Stimulated activated CD4-positive, alpha-beta T cell treated with anti-CD3 and anti-CD28 coated beads, Interleukin-15, amount 100 ng/mL, for 48 hours (primary cell): Measurements from ENCODE around the gene SND1.
A peak's percentile ranks its signal among the peaks of the same experiment; 100 is the strongest.

Source experiments
- DNase-seq, 2 donors: peaks; one replicate each; pipeline ENCODE4 v3.0.0-alpha.2; 2020; ENCODE audit warnings: low read depth in 2 of 2

SND1 gene

DNA sequence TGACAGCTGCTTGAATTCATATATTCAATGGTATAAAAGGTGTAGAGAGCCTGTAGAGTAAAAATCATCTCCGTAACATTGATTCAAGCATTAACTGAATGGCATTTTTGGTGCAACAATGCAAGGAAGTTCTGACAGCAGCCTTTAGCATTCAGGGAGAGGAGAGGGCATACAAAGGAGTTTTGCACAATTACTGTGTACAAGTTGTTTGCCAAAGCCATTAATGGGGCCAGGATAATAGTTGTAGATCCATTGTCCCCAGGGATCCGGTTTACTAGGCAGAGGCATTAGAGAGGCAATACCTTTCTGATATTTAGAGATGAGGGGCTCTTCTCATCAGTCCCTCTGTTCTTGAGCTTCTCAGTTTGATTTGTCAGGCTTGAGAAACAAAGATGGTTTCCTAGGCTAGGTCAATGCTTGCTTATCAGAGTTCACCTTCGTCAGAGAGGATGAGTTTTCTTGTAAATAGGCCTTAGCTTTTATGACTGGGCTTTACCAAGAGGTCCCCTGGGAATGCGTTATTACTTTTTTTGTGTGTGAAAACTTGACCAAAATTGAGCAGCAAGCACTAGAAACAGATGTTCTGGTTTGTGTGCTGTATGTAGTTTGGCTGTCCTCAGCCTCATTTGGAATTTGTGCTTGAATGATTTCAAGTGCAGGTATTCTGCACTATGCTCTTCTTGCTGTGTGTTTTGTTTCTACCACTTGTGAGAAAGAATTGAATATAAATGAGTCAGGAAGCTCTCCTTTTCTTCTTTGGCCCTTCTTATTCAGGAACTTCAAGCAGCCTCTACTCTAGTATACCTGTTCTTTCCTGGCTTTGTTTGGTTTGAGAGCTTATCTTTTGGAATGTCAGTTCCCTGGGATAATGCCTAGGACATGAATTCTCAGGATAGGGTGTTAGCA is 32.0 kb downstream of the SND1 start:
- no peak for DNase-seq

DNA sequence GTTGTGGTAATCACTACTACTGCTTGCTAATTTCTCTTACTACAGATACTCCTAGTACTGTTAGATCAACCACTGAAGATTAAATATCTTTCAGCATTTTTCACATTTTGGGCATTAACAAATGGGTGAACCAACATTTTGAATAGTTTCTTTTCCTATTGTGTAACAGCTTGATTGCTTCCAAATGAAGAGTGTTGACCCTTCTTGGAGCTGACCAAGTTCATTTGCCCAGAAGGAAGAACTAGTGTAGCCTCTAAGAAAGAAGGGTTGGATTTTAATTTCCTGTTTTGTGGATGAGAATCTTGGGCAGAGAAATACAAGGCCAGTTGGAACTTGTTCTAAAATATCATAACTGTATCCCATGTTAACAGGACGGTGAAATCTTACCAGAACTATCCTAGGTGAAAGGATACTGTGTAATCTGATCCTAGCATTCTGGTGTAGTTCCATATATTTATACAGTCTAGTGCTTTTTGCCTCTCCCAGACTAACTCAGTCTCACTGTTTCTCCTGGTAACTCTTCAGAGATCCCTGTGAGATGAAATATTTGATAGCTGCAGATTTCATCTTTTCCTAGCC is 37.3 kb downstream of the SND1 start:
- no peak for DNase-seq

GRCh38 chr7:127690337-127690736 is 38.3 kb downstream of the SND1 start:
- no peak for DNase-seq

DNA sequence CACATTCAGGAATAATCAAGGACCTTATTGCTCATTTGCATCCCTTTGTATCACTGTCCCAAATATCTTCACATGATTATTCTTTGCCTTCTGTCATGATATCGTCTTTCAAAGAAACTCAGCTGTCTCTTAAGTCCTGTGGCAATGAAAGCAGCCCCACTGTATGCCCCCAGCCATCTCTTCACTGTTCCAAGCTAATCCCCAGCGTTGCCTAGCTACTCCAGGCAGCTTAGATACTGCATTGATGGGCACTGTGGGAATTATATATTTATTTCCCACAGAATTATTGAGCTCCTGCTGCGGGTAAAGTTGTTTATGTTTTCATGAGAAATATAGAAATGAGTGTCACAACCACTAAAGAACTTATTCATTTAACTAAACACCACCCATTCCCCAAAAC is 38.8 kb downstream of the SND1 start:
- DNase-seq = no peak

GRCh38 chr7:127692200-127692599 is 40.2 kb downstream of the SND1 start:
- DNase-seq = no peak

DNA sequence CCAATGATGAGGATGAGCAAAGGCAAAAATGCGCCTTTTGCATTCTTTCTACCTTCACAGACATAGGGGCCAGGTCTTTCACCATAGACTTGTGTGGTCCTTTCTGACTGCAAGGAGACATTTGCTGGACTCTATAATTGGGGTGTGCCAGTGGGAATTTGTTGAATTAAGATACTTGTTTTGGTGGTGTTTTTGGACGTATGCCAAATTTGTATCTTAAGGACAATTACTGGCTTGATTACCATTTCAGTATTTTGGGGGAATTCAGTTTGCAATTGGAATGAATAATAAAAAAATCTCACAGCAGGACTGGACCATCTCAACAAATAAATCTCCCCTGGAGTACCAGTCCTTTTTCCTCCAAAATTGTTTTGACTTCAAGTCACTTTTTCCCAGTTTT is 47.9 kb downstream of the SND1 start:
- no peak for DNase-seq

DNA sequence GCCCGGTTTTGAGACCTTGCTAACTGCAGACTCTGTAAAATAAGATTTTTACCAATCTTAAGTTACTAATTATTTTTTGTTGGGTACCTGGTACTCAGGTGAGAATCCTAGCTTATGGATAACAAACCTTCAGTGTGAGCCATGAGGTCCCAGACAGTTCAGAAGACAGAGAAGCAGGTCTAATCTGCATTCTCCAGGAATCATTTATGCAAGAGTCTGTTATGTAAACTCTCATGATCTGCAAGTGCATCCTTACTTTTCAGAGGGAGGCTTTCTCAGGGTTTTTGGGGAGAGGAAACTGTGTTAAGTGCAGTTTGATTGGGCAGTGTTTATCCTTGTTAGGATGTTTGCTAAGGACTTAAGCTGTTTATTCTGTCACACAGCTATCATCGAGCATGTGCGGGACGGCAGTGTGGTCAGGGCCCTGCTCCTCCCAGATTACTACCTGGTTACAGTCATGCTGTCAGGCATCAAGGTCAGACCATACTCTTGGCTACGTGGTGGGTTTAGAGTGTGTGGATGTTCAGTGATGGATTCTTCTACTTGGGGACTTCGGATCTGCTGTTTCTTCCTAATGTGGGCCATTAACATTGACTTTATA is 50.2 kb downstream of the SND1 start:
- no peak for DNase-seq

DNA sequence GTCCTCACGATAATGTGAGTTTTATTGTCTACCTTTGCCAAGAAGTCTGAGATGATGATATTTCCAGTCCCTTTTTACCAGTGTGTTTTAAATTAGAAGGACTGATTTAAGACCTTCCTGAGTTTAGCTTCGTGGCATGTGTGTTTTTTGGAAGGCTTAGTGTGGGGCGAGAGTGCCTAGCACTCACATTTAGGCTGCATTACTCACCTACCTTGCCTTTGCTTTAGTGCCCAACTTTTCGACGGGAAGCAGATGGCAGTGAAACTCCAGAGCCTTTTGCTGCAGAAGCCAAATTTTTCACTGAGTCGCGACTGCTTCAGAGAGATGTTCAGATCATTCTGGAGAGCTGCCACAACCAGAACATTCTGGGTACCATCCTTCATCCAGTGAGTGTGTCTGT is 50.9 kb downstream of the SND1 start:
- no peak for DNase-seq

DNA sequence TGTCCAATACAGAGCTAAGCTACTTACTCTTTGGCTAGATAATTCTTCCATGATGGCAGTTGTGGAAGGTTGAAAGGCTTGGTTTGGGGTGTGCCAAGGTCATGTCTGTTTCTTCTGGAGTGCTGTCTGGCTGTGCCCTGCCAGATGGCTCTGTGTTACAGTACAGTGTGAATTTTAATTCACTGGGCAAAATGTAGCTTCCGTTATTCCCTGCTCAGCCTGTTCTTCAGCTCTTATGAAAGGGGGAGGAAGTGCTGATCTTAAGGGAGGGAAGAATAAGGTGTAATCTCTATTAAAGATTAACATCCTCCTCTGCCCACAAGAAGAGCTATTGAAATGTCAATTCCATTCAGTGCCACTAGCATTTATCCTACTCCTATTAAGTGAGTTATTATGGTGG is 52.2 kb downstream of the SND1 start:
- DNase-seq = no peak

DNA sequence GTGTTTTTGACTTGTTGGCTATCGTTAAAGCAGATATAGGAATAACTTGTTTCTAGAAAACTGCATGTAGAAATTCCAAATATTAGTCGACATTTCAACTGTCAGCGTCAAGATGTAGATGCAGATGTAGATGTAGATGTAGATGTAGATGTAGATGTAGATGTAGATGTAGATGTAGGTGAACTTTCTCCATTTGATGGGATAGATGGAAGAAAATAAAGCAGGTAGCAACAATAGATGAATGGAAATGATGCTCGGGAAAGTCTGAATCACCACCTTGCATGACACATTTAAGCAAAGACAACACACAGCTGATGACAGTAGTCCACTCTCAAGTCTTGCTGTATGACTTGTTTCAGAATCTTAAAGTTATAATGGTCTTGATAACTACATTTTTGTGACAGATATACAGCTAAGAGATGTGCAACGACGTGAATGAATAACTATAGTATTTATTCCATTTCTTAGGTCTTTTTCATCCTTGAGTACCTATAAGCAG is 53.5 kb downstream of the SND1 start:
- DNase-seq = no peak

GRCh38 chr7:127706766-127707165 is 54.8 kb downstream of the SND1 start:
- no peak for DNase-seq

DNA sequence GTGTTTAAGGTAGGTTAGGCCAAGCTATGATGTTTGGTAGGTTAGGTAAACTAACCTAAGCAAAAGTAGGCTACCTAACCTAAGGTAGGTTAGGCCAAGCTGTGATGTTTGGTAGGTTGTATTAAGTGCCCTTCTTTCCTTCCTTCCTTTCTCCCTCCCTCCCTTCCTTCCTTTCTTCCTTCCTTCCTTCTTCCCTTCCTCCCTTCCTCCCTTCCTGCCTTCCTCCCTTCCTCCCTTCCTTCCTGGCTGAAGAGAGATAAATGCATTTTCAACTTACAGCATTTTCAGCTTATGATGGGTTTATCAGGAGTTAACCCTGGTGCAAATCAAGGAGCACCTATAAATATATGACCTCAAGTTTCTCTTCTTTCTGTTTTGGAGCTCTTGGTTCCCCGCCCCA is 56.2 kb downstream of the SND1 start:
- no peak for DNase-seq

- peak; percentile 43 to 65 for DNase-seq
Measured at GRCh38 chr7:127708788-127709187, 56.8 kb downstream of the SND1 start.

GRCh38 chr7:127710635-127711034 is 58.6 kb downstream of the SND1 start:
- no peak for DNase-seq

DNA sequence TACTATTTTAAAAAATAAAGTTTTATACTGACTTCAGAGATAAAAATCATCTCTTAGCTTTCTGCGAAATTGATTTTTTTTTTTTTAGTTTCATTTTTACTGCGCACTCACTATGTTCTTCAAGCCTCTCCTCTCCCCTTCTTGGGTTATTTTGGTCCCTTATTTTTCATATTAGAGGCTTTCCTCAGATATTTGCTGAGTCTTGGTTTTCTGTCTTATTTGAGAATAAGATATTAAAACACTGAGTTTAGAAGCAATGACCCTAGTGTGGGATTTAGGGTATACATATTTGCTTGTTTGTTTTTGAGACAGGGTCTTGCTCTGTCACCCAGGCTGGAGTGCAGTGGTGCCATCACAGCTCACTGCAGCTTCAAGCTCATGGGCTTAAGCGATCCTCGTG is 59.9 kb downstream of the SND1 start:
- DNase-seq = no peak

DNA sequence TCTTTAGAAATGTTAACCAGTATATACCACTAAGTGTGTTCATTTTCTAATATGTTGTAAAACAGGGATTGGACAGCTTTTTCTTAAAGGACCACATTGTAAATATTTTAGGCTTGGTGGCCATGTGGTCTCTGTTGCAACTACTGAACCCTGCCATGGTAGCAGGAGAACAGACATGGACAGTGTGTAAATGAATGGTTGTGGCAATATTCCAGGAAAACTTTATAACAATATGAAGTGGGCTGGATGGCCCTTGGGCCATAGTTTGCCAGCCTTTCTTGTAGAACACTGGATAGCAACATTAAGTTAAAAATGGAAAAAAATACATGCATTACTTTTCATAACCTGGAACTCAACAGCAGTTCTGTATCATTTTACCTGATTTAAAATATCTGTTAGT is 61.0 kb downstream of the SND1 start:
- DNase-seq = no peak

DNA sequence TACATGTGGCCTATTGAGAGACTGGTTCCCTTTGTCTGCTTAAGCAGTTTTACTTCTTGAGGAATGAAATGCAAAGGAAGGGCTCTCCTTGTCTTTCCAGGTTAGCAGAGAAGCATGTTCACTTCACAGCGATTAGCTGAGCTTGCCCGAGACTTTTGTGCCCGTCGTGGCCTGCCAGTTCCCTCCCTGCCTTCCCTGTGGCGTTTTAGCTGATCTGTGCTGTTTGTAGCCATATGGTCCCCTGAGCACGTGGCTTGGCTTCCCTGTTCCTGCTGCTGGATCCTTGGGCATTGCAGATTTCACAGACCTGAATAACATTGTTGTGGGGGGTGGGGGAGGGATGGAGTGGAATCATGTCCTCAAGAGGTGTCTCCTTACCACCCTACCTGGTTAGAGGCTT is 61.8 kb downstream of the SND1 start:
- no peak for DNase-seq

- no peak for DNase-seq
Measured at GRCh38 chr7:127715272-127715671, 63.3 kb downstream of the SND1 start.

GRCh38 chr7:127715901-127716300 is 63.9 kb downstream of the SND1 start:
- DNase-seq = no peak

- peak in 1 of 2 donors; percentile 5 for DNase-seq
Measured at GRCh38 chr7:127717502-127718339, 65.7 kb downstream of the SND1 start.

DNA sequence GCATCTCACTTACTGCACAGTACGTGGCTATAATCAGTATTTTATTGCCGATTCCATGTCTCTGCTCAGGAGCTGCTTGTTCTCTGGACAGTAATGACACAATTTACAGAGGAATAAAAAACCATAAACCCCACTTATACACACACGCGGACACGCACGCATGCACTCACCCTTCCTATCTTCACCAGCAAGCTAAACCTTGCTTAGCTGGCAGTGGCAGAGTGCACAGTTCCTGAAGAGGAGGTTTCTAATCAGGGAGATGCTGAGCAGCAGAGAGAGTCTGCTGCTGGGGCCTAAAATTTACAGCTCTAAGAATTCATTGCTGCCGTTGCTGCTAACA is 66.3 kb downstream of the SND1 start:
- DNase-seq = no peak

DNA sequence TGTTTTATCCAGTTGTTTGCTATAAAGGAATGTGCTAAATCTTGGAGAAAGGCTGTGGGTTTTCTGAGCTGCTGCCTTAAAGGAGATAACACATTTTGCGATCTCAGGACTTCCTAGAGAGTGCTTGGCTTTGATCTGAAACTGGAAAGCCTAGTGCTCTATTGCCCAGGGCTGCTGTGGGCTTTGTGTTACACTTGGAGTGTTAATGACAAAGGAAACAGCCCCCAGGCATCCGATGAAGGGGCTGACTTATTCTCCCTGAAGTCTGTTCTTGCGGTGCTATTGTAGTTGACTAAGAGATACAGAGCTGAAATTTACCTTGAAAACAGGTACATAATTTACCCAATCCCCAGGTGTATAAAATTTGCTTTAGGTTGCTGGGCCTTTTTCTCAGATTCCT is 74.5 kb downstream of the SND1 start:
- no peak for DNase-seq
